Amygdala (tissue), 56 donors: Measurements from ENCODE around the gene GYS2.

Experiments
- DNase-seq, 56 donors: peaks; one replicate each; lab custom pipeline; 2025; lab: John Stamatoyannopoulos, UW

GYS2 gene

DNA sequence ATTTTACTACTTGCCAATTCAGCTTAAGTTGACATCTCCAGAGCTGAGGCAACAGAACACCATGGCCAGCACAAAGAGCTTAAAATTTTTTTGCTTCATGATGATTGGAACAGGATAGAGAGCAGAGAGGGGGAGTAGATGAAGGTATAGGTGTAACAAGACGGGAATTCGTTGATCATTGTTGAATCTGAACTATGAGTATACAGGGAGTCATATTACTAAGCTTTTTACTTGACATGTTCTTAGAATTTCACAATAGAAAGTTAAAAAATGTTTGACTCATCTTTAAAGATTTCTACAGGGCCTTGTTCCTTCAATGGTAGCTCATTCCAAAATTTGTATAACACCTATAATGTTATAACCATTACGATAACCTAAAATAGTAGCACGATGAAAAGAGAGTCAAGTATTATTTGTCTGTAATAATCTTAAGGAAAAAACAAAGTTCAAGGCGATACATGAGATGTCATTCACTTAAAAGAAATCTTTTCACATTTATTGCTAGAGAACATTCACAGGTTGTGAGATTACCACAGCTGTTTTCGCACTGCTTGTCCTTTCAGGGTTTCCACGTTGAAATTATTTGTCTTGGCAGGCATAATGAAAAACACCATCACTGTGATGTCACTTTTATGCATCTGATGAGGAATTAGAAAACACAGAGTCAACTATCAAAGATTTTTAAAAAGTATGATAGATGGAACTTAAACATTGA, 44.6 kb downstream of the GYS2 start:
- no peak for DNase-seq

DNA sequence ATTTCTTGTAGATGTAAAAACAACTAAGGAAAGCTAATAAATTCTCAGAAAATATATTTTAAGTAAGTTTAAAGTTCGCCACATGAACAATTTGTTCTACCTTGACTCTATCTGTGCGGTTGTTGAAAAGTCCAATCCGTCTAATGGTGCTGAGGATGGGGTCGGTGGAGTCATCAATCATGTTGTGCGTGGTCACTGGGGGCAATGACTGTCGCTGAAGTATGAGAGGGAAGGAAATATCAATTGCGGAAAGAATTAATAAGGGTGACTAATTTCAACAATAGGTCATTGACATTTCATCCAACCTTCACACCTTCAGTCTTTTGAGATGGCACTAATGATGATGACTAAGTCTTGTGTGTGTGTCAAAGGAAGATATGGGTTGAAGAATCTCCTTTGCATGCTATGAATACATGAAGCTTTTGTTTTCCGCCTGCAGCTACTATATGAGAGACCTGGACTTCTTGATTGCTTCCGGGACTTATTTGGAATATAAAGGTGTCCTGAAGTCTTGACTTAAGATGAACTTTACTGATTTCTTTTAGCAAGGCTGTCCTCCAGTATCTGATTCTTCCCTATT, 46.5 kb downstream of the GYS2 start:
- DNase-seq, result no peak

DNA sequence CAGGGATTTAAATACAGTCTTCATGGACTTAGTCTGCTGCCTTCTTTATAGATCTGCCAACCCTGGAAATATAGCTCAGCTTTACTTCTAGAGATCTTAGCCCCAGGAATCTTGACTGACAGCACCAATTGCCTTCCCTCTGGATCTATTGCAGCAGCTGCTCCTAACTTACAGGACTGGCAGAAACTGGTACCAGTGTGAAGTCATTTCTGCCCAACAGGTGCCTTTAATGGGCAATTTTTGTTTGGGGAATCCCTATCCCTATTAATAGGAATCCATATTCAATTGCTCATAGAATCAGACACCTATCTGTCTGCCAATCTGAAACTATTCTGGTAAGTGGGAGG, 51.3 kb downstream of the GYS2 start:
- DNase-seq, result no peak

DNA sequence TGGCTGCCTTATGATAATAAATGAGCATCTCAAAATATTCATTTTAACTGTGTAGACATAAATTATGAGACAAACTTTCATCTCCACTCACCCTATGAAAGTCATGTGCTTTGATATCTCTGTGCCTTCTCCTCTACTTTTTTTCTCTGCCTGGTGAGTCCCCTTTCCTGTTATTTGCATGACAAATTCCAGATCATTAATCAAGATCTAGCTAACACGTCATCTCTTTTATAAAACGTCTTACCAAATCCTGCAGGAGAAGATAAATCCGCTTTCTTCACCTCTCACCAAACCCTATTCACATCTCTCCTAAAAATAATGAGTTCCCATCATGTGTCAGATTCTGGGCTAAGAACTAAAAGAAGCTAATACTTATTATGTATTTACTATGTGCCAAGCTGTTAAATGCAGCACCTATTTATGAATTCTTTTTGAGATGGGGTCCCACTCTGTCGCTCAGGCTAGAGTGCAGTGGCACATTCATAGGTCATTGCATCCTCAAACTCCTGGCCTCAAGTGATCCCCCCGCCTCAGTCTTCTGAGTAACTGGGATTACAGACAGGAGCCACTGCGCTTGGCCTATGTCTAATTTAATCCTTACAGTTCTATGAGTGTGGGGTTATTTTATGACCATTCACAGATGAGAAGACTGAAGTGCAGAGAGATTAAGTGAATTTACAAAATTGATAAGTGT, 51.9 kb downstream of the GYS2 start:
- no peak for DNase-seq

DNA sequence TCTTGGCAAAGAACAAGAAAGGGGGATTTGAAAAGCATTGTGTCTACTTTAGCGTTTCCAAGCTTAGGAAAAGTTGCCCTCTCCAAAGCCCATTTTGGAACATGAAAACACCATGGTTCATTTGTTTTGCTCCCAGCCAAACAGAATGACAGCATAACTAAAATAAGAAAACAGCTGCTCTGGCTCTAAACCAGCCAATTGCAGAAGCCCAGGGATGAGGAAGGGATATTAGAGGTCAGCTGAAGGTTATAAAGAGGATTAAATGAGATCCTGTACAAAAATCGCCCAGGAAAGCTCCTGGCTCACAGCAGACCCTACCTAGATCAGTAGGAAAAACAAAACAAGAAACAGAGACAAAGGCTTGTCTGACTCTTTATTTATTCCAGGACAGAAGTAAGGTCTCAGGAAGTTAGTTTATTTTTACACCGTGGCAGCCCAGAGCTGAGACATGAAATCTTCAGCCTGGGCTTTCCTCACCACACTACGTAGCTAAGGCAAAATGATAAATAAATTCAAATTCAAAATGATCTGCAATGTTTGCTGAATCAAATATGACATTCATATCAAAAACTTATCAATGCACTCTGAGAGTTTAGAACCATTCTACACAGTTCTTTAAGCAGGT, 52.7 kb downstream of the GYS2 start:
- DNase-seq, result peak in 13 of 56 donors; percentile 0 to 44 (median 10)

DNA sequence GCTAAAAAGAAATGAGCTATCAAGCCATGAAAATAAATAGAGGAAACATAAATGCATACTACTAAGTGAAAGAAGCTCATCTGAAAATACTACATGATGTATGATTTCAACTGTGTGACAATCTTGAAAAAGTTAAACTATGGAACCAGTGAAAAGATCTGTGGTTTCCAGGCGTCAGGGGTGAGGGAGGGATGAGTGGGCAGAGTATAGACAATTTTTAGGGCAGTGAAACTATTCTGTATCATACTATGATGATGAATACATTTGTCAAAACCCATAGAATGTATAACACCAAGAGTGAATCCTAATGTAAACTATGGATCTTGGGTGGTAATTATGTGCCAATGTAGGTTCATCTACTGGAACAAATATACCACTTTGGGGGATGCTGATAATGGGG, 57.2 kb downstream of the GYS2 start:
- no peak for DNase-seq

DNA sequence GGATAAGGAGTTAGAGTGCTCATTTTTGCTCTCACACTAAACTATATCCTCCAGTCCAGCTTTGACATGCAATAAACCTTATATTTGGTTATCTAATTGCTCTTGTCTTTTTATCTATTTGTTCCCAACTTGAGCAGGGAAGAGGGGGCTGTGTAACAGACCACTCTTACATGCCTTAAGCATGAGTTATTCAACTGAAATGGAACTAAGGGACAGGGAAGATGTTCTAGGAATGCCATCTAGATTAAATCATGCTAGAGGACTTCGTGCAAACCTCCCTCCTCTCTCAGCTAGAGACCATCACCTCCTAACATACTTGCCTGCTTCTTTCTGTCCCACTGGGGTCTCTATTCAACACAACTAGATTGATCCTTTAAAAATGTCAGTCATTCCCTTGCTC, 57.9 kb downstream of the GYS2 start:
- DNase-seq, result no peak

DNA sequence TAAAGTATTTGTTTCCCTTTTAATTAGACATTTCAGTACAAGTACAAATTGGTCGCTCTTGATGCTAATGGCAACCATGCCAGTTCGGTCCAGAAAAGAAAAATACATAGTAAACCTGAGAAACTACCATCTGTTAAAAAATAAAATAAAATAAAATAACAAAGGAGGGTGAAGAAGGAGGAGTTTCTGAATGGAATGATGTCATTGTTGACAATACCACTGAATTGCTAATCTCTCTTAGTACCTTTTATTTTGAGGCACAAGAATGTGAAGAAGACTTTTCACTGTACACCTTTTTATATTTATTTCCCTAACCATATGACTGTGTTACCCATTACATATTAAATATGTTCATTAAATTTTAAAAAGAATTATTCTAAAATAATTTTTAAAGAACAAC, 59.1 kb downstream of the GYS2 start:
- no peak for DNase-seq

DNA sequence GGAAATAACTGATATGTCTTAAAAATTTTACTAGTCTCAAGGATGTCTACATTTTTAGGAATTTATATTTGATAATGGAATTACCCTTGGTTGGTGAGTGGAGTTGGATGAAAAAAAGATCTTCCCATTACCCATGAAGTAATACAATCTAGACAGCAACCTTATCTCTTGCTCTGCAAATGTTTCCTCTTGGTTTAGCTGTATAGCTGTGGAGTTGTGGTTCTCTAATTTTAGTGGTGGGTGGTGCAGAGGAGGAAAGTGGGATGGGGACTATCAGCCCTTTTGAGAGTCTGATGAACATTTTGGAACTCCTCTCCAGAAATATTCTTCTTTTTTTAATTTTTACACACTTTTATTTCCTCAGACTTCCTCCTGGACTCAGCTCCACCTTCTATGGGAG, 61.5 kb downstream of the GYS2 start:
- no peak for DNase-seq

DNA sequence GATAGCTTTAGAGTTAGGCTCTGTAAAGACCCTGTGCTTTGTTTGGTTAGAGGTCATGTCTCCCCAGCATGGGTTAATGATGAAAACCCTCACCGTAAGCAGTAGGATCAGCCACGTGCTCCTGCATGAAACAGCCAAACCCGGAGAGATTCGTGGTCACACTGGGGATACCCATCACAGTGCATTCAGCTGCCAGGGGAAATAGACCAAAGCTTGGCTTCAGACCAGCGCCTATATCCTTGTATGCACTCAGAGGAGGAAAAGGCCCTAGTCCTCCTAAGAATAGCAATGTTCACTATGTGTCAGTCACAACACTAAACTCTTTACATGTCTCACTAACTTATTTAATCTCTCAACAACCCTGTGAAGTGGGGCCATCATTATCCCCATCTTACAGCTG, 62.2 kb downstream of the GYS2 start:
- DNase-seq, result no peak

DNA sequence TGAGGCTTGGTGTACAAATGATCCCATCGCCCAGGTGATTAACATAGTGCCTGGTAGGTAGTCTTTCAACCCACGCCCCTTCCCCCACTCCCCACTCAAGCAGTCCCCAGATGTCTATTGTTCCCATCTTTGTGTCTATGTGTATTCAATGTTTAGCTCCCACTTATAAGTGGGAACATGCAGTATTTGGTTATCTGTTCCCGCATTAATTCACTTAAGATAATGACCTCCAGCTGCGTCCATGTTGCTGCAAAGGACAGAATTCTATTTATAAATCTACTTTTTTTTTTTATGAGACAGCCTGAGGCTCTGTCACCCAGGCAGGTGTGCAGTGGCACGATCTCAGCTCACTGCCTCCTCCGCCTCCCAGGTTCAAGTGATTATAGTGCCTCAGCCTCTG, 62.9 kb downstream of the GYS2 start:
- no peak for DNase-seq

DNA sequence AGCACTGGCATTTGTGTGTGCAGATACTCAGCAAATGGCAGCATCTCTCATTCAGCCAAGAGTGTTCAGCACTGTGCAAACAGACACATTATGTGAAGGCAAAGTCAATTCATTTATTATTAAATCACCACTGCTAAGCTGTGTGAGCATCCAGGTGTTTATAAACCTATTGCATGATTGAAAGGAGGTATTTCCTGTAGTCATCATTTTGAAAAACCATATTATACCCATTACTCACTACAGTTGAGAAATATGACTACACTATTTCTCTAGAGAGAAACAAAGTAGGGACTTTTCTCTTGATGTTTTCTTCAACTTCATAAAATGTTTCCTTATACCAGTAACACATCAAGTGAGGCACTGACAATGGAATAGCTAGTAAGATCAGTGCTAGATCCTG, 64.8 kb downstream of the GYS2 start:
- no peak for DNase-seq

DNA sequence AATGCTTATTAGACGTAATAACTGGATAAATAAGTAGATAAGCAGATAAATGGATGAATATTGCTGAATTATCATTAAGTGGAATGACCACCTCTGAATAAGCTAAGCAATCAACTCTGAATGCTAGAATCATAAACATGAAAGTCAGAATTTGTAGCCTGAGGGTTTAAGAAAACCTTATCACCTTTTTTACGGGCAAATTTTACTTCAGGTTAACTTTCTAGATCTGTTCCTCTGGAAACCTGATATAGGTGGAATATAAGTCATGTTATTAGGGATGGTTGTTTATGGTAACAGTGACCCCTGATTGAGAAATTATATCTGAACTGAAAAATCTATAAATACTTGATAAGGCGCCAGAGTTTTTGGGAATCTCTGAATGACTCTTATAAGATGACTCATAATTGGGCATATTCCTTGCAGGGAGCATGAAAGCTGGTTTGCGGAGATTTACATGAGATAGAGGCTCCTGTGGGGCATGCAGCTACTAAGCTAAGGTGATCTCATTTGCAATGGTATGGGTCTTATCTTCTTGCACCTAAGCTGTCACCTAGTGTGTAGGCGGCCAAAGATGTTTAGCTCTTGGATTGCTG, 66.5 kb downstream of the GYS2 start:
- DNase-seq, result no peak

DNA sequence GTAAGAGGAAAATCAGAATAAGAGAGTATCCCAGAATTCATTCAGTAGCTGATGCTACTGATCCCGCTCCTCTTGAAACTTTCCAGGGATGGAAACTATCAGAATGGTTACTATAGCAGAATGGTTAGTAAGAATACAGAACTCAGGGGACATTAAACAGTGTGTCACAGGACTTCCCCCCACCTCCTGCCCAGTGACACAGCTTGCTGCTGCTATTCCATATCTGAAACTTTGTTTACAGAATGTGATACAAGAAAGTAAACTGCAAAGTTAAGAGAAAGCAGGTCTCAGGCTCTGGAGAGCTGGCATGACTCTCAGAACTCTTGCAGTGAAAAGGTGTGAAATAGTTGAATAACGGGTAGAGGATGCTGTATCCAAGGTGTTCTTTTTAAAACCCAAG, 75.2 kb downstream of the GYS2 start:
- DNase-seq, result no peak

DNA sequence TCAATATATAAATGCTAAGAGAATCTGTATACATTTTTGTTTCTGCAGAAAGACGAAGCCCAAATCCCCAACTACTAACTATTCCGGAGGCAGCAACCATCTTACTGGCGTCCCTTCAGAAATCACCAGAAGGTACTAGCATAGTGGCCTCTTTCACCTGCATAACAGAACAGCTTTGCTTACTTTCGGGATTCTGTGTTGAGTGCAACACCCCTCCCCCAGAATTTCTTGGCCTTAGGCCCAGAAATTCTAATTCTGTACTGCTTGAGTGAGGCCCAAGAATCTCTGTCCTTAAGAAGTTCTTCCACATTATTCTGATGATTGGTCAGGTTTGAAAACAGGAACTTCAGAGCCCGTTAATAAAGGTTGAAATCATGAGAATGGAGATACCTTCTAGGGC, 75.7 kb downstream of the GYS2 start:
- DNase-seq, result peak in 2 of 56 donors; percentile 2 to 4

DNA sequence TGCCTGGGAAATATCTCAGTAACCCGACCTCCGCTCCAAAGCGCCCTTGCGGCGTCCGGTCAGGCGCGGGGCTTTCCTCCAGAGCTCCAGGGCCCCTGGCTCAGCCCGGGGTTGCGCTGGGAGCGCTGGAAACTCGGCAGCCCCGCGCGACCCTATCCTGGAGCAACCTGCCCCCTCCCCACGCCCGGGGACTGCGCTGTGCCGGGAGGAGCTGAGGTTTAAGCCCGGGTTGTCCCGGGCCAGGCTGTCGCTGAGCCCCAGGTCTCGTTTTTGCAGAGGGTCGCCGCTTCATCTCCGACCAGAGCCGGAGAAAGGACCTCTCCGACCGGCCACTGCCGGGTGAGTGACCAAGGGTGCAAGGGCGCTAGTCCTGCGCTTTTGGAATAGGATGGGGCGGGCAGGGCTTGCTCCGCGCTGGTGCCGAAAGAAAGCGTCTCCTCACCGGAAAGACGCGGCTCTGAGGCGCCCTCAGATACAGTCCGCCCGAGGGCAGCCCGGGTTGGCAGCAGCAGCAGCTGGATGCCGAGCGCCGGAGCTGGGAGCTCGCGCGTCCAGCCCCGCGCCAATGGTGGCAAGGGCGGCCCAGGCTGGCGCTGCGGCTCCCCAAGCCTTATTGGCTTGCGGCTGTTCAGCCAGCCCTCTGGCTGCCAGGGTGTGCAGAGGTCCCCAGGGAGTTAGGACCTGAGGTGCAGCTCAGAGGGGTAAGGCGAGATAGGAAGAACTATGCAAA, 77.0 kb downstream of the GYS2 start:
- peak in 42 of 56 donors; percentile 3 to 67 (median 38) for DNase-seq

DNA sequence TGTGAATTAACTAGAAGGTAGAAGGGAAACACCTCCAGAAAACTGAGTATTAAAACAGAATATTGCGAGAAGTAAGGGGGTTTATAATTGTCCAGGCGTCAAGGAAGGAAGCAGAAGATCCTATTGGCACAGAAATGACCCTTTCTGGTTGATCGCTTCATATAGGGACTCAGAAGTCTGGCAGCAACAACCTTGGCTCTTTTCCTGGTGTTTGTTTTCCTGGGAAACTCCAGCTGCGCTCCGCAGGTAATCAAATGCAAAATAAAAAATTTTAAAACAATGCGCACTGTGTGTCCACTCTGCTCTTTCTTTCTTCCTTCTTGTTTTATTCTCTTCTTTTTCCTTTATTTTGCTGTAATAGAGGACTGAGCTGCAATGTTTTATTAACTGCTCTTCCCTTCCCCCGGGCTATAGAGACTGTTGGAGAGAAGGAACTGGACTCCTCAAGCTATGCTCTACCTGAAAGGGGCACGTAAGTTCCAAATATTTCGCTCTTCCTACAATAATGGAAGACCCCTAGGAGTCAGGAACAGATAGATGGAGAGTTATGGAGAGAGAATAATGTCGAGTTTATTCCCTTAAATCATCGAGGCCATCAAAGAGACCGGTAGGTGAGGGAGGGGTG, 77.8 kb downstream of the GYS2 start:
- DNase-seq, result no peak

DNA sequence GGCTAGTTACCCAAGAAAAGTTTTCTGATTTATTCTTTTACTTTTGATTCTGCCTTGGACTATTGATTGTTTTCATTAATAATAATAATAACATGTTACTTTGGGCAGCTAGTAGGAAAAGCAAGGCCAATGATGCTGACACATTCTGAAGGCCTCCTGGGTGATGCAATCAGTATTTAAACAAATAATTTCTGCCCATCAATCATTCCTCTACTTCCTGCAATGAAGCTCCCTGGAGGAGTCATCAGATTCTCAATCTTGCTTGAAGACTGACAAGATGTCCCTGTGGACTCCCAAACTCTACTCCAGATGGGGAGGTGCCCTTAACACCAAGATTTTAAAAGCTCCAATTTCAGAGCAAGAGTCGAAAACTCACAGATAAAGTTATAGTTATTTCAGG, 78.6 kb downstream of the GYS2 start, which contains the start of gene SPX:
Gene SPX (plus strand): TSS at position 244 of the 400 bp plus-strand sequence. CDS start 177 bp downstream, outside the sequence.
- DNase-seq, result no peak

DNA sequence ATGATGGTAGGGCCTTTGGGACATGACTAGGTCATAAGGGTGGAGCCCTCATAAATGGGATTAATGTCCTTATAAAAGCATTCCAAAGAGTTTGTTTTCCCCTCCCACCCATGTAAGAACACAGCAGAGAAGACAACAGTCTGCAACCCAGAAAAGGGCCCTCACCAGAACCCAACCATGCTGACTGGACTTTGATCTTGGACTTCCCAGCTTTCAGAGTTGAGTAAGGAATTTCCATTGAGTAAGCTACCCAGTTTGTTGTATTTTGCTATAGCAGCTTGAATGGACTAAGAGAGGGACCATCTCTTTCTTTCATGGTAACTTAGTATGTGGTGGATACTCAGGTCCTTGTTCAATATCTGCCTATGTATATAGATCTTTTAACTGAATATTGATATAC, 81.5 kb downstream of the GYS2 start:
- DNase-seq, result no peak

DNA sequence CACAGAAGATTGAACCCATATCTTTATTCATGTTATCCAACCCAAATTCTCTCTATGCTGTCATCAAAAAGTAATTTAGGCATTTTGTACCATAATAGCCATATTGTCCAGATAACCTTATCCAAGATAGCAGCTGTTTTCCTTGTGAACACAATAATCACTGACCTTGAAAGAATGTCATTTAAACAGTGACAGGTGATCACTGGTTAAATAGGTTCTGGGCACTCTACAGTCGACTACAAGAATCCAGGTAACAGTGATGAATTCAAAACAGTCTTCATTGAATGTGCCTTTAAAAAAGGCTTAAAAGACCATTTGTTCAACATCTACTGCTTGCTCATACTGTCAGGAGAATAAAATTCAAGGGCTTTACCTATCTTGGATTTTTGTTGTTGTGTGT, 83.1 kb downstream of the GYS2 start:
- DNase-seq, result no peak
